NCI-H460 (cell line): ENCODE results near the gene RHOBTB3. TPM values are rescaled to one million over a fixed set of nuclear protein-coding genes. Genes with fewer than 3 reads are reported as not detected.

Experiments
- DNase-seq: peaks from one replicate; pipeline ENCODE4 v3.0.0-alpha.2; 2016; ENCODE audit warnings: low read depth; ENCODE audit errors: extremely low read depth
- total RNA-seq: library from RNA; depleted of rRNA; stranded (reverse); fragments of >200 nt; shearing (Covaris generic); gene quantifications from 2 replicates; pipeline ENCODE4 v1.2.3, GENCODE V29; 2014; rRNA removed

Gene RHOBTB3
- total RNA-seq, 1 experiment from 2014 or later, result 148 TPM

DNA sequence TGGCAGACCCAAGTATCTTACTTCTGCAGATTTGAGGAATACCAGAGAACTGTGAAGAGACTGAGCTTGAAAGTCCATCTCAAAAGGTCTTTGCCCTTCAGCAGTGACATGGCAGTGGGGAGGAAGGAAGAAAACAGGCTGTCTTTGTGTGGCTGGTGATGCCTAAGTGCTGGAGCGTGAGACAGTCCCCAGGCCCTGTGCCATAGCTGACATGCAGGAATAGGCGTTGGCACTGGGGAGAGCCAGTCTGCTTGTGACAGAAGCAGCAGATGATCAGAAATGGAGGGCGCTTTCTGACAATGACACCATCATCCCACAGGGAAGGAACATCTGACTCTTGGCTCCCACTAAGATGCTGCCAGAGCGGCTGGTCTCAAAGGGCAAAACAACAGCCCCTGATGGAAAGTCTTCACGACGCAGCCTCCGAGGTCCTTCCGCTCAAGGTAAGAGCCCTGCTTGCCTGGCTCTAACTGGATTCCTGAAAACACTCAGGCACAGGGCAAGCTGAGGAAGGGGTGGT, 106.9 kb downstream of the RHOBTB3 start:
- DNase-seq, result no peak

DNA sequence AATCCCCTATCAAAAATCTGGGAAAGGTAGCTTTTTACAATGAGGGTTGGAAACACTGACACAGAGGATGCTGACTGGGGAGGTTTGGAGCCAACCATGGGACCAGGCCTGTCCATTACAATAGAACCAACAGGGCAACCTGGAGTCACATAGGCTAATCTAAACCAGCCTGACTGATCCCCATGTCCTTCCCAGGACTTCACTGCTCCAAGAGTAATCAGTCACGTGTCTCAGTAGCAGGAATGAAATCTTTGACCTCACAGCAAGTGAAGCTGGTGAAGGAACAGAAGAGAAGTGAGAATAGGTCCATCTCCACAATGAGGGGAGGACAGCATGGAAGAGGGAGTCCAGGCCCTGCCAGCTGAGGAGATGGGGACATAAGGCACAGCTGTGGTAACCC, 107.4 kb downstream of the RHOBTB3 start:
- DNase-seq, result no peak

DNA sequence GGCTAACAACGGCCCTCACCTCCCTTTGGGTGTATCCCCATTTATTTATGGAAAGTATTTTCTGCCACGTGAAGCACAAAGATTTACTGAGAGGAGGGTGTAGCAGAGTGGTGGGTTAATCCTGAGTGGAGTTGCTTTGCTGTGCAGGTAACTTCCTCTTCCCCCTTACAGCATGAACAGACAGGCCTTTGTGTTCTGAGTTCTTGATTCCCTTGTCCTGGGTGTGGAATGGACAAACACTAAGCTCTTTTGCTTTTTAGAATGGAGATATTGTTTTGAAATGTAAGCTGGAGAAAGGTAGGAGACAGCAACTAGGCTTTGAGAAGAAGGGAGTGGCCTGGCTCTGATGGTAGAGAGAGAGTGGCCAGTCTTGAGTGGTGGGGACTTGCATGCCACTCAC, 108.5 kb downstream of the RHOBTB3 start:
- no peak for DNase-seq

DNA sequence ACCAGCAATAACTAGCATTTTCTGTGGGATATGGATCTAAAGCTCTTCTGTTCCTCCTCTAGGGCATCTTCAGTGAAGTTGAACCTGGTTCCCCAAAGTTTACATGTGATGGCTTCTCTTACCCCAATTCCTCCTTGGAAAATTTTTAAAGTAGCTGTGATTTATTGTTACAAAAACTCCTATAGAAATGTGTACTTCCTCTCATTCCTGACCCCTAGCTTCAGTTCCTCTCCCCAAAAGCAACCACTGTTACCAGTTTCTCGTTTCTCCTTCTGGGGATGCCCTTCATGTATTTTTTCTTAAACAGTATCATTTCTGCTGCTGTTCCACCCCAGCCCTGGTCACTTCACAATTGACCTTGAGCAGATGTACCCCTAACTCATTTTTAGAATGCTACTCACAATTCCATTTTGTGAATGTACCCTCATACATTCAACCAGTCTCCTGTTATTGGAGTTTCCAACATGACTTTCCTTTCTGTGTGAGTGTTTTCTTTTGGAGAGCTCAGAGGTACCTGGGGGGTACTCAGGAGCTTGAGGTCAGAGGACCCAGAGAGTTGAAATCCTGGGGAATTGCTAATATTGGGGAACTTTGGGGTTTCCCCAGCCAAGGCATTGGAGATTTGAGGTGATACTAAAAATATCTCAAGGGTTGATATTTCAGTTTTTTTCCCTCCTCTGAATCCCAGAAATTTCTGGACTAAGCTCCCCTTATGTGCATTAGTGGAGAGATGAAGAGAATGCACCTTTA, 110.0 kb downstream of the RHOBTB3 start:
- no peak for DNase-seq

DNA sequence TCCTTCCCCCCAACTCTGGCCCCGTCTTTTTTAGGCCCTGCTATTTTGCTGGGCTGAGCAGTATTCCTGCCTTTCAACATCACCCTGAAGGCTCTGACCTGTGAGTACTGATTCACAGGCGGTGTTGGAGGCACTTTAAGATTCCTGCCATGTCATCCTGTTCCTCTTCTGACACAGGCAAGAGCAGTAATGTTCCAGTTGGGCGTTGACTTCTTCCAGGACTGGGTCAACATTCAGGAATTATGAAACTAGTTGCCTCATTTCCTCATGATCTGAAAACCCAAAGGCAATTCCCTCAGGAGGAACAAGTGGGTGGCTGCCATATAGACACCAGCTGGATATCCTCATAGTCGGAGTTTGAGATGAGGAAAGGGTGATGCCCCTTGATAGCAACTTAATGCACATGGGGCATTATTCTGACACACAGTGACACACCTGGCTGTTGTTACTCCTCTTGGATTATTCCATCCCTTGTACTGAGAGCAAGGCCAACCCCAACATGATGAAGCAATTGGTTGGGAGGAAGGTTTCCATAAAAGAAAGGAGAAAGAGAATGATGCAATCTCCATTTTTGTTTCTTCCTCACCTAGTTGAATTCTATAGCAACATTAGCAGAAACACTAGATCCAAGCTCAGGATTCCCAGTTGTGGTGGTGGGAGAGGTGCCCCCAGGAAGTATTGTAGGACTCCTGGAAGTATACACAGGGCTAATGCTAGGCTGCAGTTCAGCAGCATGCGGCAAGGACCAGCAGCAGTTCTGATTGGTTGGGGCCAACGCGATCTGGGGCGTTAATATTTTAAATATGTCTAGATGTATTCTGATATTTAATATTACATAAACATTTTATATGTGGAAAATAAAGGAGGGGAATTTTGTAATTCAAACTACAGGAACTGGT, 111.0 kb downstream of the RHOBTB3 start:
- peak; percentile 98 for DNase-seq

DNA sequence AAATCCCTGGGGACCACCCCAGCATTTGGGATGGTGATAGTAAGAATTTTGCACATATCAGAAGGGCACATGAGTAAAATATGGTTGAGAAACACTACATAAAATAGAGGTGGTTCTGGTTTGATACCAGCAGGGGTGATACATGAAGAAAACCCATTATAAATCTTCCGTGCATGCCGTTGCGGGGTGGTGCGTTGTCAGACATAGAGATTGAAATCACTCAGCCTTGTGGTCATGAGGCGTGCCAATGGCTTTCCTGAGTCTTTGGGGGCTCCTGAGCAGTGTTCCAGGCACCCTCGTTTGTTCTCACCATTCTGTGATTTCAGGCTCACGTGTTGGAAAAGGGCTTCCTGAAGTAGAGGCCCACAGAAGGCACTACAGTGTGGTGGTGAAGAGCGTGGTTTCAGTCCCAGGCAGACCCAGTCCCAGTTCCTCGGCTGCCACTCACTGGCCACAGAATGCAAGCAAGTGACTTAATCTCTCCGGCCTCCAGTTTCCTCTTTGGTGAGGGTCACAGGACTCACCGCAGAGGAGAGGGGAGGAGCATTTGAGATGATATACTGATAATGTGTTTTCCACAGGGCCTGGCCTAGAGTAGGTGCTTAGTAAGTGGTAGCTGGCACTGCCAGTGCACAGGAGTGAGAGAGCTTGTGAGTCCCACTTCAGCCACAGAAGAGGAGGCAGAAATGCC, 111.9 kb downstream of the RHOBTB3 start:
- DNase-seq, result peak; percentile 86

DNA sequence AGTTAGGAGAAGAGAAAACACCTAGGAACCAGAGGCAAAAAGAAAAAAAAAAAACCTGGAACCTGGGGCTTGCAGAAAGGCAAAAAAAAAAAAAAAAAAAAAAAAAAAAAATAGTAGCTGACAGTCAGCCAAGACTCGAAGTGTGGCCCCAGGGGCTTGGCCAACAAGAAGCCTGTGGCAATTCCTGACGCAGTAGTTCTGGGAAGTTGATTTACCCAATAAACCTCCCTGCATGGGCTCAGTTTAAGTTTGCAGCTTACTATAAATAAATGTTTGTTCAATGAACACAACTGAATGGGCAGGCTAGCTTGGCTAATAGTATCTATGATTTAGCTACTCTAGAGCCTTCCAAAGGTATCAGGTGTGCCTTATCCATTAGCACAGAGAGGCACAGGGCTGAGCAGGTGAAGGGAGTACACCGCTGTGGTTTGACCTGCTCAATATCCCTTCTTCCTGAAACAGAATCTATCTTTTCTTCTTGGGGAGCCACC, 112.6 kb downstream of the RHOBTB3 start:
- no peak for DNase-seq

DNA sequence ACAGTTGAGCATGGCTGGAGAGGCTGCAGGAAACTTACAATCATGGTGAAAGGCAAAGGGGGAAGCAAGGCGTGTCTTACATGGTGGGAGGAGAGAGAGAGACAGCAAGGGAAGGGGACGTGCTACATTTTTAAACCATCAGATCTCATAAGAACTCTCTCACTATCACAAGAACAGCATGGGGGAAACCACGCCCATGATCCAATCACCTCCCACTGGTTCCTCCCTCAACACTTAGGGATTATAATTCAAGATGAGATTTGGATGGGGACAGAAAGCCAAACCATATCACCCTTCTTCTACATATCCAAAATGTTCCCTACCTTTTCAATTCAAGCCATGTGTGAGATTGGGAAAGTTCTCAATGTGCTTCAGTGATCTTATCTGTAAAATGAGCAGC, 114.3 kb downstream of the RHOBTB3 start:
- DNase-seq, result no peak

Other genes with a start within 250 kb of the RHOBTB3 start
- gene SKIC3, start 176.4 kb upstream of the RHOBTB3 start, total RNA-seq, result 91.2 and 105 TPM in 2 replicates
- gene ARSK, start 176.2 kb upstream of the RHOBTB3 start, total RNA-seq, result 10.0 and 12.4 TPM in 2 replicates
- not detected in 2 replicates for gene GPR150, start 111.2 kb upstream of the RHOBTB3 start, total RNA-seq
- 8.9 and 9.4 TPM in 2 replicates for gene RFESD, start 84.6 kb upstream of the RHOBTB3 start, total RNA-seq
- 0.42 and 0.49 TPM in 2 replicates for gene SPATA9, start 48.3 kb upstream of the RHOBTB3 start, total RNA-seq
- gene GLRX, start 91.4 kb downstream of the RHOBTB3 start, total RNA-seq, result 352 and 470 TPM in 2 replicates
- gene ELL2, start 230.5 kb downstream of the RHOBTB3 start, total RNA-seq, result 87.5 and 92.3 TPM in 2 replicates